SK-N-SH treated with all-trans-retinoic acid at 6 μM for 48 hours (cell line): ENCODE results near the gene MOK.

Experiments
- ATAC-seq: fragments of 200-7000 bp; cut with Tn5 transposase; 3 replicates; pipeline ENCODE4 v1.9.1; 2020; ENCODE audit warnings: mild to moderate bottlenecking, moderate library complexity
- CSDC2 ChIP-seq: fragments of 250-450 bp; sonication (Bioruptor Pico); IDR thresholded peaks from 2 replicates; pipeline ENCODE4 v1.5.0; 2020; ENCODE audit warnings: mild to moderate bottlenecking, moderate library complexity
- CSRNP3 ChIP-seq: fragments of 250-450 bp; sonication (Bioruptor Pico); IDR thresholded peaks from 2 replicates; pipeline ENCODE4 v1.5.1; 2021; ENCODE audit warnings: mild to moderate bottlenecking, moderate library complexity
- ESRRG ChIP-seq: fragments of 250-450 bp; sonication (Bioruptor Pico); IDR thresholded peaks from 2 replicates; pipeline ENCODE4 v1.6.1; 2021; ENCODE audit warnings: mild to moderate bottlenecking
- GLIS3 ChIP-seq: fragments of 250-450 bp; sonication (Bioruptor Pico); IDR thresholded peaks from 2 replicates; pipeline ENCODE4 v1.5.0; 2020; ENCODE audit warnings: mild to moderate bottlenecking, moderate library complexity
- OSR1 ChIP-seq: fragments of 250-450 bp; sonication (Bioruptor Pico); IDR thresholded peaks from 2 replicates; pipeline ENCODE4 v1.8.0; 2022; ENCODE audit warnings: moderate library complexity, mild to moderate bottlenecking, inconsistent platforms
- RARB ChIP-seq: fragments of 250-450 bp; sonication (Bioruptor Pico); IDR thresholded peaks from 2 replicates; pipeline ENCODE4 v1.8.0; 2021; ENCODE audit warnings: mild to moderate bottlenecking, moderate library complexity
- SNAI2 ChIP-seq: fragments of 250-450 bp; sonication (Bioruptor Pico); IDR thresholded peaks from 2 replicates; pipeline ENCODE4 v1.5.0; 2020; ENCODE audit warnings: mild to moderate bottlenecking, moderate library complexity
- TSHZ2 ChIP-seq: fragments of 250-450 bp; sonication (Bioruptor Pico); IDR thresholded peaks from 2 replicates; pipeline ENCODE4 v1.5.0; 2020; ENCODE audit warnings: mild to moderate bottlenecking, moderate library complexity
- ZFP3 ChIP-seq: fragments of 250-450 bp; sonication (Bioruptor Pico); IDR thresholded peaks from 2 replicates; pipeline ENCODE4 v1.5.0; 2020; ENCODE audit warnings: mild to moderate bottlenecking, moderate library complexity
- ZFP30 ChIP-seq: fragments of 450-650 bp; formaldehyde crosslinking; IDR thresholded peaks from 2 replicates; pipeline ENCODE4 v1.5.0; 2022; ENCODE audit warnings: mild to moderate bottlenecking, moderate library complexity
- ZNF565 ChIP-seq: fragments of 450-650 bp; formaldehyde crosslinking; conservative IDR thresholded peaks from 2 replicates; pipeline ENCODE4 v1.5.0; 2020; ENCODE audit warnings: low read depth, mild to moderate bottlenecking, moderate library complexity
- ZNF70 ChIP-seq: fragments of 450-650 bp; formaldehyde crosslinking; IDR thresholded peaks from 2 replicates; pipeline ENCODE4 v1.5.0; 2020; ENCODE audit warnings: mild to moderate bottlenecking, moderate library complexity
- TF ChIP-seq, protein P1 (sequence below): fragments of 250-450 bp; sonication (Bioruptor Pico); IDR thresholded peaks from 2 replicates; pipeline ENCODE4 v1.8.0; 2020; ENCODE audit warnings: mild to moderate bottlenecking, moderate library complexity, borderline replicate concordance
- TF ChIP-seq, protein P2 (sequence below): fragments of 250-450 bp; sonication (Bioruptor Pico); IDR thresholded peaks from 2 replicates; pipeline ENCODE4 v1.5.1; 2020; ENCODE audit warnings: low read depth, mild to moderate bottlenecking, moderate library complexity
- TF ChIP-seq, protein P3 (sequence below): fragments of 250-450 bp; sonication (Bioruptor Pico); IDR thresholded peaks from 2 replicates; pipeline ENCODE4 v1.8.0; 2021; ENCODE audit warnings: low read depth, mild to moderate bottlenecking, moderate library complexity, borderline replicate concordance

MOK gene

DNA sequence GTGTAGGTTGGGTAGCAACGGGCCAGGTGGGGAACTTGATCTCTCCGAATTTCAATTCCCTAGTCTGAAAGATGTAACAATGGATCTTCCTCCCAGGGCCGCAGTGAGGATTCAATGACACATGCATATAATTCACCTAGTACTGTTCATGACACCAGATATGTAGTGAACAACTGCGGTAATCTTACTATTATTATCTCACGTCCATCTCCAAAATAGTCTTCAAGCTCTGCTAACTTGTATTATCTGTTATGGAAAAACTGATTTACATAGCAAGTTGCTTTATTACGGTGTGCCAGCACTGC, 26.4 kb downstream of the MOK start:
- no peak for TF ChIP-seq OSR1 (CRISPR knock-in tag)
- no peak for TF ChIP-seq ESRRG (CRISPR knock-in tag)
- TF ChIP-seq ZNF70: no peak
- TF ChIP-seq TSHZ2 (CRISPR knock-in tag): no peak
- TF ChIP-seq ZFP3 (CRISPR knock-in tag): no peak
- no peak for TF ChIP-seq CSRNP3
- no peak for ATAC-seq

- no peak for ATAC-seq
- TF ChIP-seq SNAI2: no peak
- TF ChIP-seq RARB (CRISPR knock-in tag): no peak
- TF ChIP-seq GLIS3 (CRISPR knock-in tag): no peak
- TF ChIP-seq, protein P1, sequence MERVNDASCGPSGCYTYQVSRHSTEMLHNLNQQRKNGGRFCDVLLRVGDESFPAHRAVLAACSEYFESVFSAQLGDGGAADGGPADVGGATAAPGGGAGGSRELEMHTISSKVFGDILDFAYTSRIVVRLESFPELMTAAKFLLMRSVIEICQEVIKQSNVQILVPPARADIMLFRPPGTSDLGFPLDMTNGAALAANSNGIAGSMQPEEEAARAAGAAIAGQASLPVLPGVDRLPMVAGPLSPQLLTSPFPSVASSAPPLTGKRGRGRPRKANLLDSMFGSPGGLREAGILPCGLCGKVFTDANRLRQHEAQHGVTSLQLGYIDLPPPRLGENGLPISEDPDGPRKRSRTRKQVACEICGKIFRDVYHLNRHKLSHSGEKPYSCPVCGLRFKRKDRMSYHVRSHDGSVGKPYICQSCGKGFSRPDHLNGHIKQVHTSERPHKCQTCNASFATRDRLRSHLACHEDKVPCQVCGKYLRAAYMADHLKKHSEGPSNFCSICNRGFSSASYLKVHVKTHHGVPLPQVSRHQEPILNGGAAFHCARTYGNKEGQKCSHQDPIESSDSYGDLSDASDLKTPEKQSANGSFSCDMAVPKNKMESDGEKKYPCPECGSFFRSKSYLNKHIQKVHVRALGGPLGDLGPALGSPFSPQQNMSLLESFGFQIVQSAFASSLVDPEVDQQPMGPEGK (CRISPR knock-in tag): no peak
- TF ChIP-seq, protein P2, sequence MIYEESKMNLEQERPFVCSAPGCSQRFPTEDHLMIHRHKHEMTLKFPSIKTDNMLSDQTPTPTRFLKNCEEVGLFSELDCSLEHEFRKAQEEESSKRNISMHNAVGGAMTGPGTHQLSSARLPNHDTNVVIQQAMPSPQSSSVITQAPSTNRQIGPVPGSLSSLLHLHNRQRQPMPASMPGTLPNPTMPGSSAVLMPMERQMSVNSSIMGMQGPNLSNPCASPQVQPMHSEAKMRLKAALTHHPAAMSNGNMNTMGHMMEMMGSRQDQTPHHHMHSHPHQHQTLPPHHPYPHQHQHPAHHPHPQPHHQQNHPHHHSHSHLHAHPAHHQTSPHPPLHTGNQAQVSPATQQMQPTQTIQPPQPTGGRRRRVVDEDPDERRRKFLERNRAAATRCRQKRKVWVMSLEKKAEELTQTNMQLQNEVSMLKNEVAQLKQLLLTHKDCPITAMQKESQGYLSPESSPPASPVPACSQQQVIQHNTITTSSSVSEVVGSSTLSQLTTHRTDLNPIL (CRISPR knock-in tag): no peak
- TF ChIP-seq ZNF565 (CRISPR knock-in tag): no peak
- no peak for TF ChIP-seq TSHZ2 (CRISPR knock-in tag)
- TF ChIP-seq ZFP30 (CRISPR knock-in tag): no peak
- TF ChIP-seq, all 23 proteins: peak for 0
These were observed 26.9 kb downstream of the MOK start for GRCh38 chr14:102277874-102278630.

DNA sequence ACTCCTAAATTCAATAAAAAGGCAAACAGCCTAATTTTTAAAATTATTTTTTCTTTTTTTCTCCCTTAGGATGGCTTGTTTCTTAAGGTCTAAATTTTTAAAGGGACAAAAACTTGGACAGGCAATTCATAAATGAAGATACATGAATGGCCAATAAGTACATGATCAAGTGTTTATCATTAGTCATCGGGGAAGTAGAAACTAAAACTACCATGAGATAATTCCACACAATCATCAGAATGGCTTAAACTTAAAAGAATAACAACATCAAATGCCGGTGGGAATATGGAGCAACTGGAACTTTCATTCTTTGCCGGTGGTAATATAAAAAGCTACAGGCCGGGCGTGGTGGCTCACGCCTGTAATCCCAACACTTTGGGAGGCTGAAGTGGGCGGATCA, 29.1 kb downstream of the MOK start:
- TF ChIP-seq CSDC2 (CRISPR knock-in tag) (no peak), ESRRG (CRISPR knock-in tag) (no peak), SNAI2 (no peak), TSHZ2 (CRISPR knock-in tag) (no peak)
- TF ChIP-seq, protein P3, sequence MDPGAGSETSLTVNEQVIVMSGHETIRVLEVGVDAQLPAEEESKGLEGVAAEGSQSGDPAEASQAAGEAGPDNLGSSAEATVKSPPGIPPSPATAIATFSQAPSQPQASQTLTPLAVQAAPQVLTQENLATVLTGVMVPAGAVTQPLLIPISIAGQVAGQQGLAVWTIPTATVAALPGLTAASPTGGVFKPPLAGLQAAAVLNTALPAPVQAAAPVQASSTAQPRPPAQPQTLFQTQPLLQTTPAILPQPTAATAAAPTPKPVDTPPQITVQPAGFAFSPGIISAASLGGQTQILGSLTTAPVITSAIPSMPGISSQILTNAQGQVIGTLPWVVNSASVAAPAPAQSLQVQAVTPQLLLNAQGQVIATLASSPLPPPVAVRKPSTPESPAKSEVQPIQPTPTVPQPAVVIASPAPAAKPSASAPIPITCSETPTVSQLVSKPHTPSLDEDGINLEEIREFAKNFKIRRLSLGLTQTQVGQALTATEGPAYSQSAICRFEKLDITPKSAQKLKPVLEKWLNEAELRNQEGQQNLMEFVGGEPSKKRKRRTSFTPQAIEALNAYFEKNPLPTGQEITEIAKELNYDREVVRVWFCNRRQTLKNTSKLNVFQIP (CRISPR knock-in tag): no peak
- TF ChIP-seq, protein P2 (CRISPR knock-in tag): no peak
- TF ChIP-seq, all 23 proteins: peak for 0
- no peak for ATAC-seq
